DMS114 treated with DMSO at 0.1 percent for 48 hours (cell line): ENCODE results near the gene RNF39.
A peak's percentile ranks its signal among the peaks of the same experiment; 100 is the strongest.

Experiments used
- DNase-seq: peaks from one replicate; lab custom pipeline; 2025; ENCODE audit not compliant: unreplicated experiment; lab: John Stamatoyannopoulos, UW

RNF39 gene

GRCh38 chr6:30097902-30098768 lies 22.6 kb upstream of the RNF39 start:
- no peak for DNase-seq

DNA sequence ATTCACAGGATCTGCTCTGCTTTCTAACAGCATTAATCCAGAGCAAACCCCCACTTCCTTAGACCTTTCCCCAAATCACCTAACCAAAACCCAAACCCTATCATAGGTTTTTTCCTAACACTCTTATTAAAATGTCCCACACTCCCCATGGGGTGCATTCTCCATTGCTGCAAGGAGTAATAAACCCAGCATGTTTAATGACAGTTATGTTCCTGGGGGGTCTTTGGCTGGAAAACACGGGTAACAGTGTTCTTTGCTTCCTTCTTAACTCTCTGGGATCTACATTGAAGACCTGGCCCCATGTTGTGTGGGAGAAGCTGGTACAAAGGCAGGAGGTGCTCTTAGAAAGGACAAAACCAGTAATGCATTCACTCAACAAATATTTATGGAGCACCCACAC lies 21.3 kb upstream of the RNF39 start:
- no peak for DNase-seq

DNA sequence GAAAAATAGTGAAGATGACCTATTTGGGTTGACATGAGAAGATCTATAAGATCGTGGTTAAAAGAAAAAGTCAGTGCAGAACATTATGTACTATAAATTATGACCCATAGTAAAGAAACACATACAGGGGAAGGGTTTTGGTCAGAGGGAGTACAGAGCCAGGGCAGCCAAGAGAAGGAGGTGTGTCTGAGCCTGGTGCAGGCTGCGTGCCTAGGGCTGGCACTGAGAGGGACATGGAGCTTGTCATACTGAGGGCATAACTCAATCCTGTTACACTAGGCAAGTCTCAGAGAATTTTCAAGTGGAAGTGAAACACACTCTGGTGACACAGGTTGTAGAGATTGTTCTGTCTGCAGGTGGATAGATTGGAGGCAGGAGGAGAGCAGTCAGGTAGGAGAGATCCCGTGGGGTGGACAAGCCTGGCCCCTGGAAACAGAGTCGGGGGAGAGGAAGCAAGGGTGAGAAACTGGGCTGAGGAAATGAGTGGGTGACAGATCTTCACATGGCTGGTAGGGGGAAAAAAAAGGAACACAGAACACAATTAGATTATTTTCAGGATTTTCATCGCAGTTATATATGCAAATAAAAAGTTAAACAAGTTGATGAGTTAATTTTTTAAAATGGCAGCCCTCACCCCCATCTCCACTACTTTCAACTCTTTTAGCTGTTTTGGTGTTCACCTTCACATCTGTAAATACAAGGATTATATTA lies 18.5 kb upstream of the RNF39 start:
- DNase-seq, result no peak

DNA sequence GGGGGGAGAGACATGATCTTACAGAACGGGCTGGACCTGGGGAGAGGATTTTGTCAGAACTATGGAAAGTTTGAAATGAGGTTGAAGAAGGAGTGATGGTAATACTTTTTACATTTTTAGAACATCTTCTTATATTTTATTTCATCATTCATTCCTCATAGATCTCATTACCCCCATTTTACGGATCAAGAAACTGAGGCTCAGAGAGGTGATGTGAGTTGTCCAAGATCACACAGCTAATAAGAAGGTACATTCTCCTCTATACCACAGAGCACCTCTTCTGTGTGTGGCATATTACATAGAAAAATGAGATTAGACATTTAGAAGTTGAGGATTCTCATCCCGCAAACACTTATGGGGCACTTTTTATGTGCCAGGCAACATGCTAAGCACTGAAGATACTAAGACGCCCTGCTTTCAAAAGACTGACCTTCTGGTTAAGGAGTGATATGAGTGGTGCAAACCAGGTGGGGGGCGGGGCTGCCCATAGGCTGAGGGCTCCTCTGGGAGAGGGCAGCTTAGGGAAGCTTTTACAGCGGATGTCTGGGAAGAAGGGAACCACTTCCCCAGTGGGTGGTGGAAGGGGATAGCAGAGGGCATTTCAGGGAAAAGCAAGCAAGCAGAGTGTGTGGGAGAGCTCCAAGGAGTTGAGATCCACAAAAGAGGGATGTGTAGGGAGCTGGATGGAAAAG lies 17.4 kb upstream of the RNF39 start:
- no peak for DNase-seq

- DNase-seq, result no peak
Observed at GRCh38 chr6:30091577-30092381, 16.2 kb upstream of the RNF39 start.

GRCh38 chr6:30087876-30088275 lies 12.3 kb upstream of the RNF39 start:
- no peak for DNase-seq

- no peak for DNase-seq
Observed at GRCh38 chr6:30077218-30077617, 1.6 kb upstream of the RNF39 start.

DNA sequence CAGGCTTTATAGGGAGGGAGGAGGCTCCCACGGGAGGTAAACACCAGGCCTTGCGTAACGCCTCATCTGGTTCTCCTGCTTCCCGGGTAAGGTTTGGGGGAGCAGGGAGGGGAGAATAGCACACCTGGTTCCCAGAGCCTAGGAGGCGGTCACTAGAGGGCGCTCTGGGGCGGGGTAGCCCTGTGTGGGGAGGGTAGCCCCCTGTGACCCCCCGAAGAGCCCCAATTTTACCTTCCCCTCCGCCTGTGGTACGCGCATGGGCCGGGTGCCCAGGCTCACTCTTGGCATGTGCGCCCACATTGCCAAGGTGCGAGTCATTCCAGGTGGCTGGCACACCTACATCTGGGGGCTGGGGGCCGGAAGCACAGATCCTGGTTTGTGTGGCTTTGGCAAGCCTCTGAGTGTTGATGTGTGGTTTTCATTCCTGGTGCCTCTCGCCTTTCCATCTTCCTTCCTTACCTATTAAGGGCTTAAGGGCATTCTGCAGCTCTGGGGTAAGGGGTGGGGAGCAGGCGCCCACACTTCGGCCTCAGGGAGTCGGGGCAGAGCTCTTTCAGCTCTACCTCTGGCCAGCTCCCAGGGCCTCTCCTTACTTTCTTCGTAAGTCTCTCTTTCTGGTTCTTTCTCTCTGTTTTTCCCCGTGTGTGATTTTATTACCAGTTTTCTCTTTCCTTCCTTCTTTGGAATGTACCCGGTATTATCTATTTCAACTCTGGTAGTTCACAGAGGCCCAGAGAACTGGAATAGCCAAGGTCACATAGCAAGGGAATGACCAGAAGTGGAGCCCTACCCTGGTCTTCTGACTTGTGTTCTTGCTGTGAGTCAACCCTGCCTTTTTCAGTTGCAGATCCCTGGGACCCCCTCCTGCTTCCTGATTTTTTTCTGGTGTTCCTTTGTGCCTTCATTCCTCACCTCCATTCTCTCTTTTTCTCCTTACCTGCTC lies 492 bp upstream of the RNF39 start:
- no peak for DNase-seq

DNA sequence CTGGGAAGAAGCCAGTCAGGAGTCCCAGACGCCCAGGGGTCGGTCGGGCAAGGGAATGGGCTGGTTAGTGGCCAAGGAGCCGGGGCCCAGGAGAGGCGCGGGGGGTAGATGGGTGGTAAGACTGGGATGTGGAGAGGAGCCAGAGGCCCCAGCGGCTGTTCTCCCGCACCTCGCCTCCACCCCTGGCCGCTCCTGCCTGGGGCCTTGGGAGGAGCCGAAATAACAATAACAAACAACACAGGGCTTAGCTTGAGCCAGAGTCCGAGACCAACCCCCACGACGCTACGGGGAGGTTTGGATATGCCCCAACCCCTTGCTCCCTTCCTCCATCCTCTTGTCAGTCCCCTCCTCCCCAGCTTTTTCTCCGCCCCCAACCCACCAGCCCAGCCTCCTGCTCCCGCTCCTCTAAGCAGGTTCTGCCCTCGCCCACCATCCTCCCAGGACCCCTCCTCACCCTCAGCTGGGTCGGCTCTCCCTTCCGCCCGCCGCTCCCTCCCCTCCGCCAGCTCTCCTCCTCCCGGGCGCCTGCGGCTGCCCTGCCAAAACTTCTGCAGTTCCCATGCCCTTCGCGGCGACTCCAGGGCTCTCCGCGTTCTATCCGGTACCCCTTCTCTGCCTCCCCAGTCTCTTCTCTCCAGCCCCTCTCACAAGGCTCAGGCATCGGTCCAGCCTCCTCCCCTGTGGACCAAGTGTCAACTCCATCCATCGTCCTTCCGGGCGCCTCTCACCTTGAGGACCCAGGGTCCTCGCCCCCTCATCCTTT lies 1.1 kb downstream of the RNF39 start:
- no peak for DNase-seq

GRCh38 chr6:30073489-30074235 lies 1.9 kb downstream of the RNF39 start:
- no peak for DNase-seq

DNA sequence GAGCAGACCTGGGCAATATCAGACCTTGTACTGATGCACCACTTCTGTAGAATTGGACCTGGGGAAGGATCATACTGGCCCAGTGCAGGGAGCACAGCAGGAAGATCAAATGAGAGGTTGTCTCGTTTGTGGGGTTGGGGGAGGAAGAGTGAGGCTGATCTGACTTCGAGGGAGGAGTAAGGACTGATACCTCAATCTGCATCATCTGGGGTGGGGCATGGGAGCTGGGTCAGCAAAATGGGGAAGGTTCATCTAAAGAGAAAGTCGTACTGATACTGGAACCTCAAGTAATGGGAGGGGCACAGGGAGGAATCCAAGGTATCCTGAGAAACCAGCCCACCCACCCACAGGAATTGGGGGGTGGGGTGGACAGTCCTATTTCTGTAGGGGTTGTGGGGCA lies 3.7 kb downstream of the RNF39 start:
- no peak for DNase-seq

DNA sequence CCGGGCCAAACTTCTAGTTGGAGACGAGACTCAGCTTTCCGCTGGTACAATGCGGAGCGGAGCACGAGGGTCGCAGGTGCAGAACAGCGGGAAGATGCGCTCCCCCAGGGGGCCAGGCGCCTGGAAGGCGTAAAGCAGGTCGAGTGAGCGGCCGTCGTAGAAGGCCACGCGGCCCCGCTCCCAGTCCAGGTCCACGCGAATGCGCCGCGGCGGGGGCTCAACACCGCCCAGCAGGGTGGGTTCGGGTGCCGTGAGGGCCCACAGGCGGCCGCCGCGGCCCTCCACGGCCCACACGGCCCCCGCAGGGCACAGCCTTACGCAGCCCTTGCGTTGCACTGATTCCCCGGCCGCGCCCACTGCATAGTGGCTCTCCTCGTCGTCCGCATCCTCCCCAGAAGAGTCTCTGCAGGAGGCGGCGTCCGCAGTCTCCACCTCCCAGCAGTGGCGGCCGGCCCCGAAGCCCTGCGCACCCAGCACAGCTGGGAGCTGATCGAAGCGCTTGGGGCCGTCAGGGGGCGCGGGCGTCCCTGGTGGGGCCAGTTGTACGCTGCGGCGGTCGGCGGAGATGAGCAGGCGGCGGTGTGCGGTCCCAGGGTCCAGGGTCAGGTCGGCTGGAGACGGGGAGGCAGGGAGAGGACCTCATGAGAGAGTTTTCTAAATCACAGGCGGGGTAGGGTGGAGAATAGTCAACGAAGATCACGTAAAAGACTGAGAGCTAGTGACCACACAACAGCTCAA lies 4.3 kb downstream of the RNF39 start:
- DNase-seq, result no peak

DNA sequence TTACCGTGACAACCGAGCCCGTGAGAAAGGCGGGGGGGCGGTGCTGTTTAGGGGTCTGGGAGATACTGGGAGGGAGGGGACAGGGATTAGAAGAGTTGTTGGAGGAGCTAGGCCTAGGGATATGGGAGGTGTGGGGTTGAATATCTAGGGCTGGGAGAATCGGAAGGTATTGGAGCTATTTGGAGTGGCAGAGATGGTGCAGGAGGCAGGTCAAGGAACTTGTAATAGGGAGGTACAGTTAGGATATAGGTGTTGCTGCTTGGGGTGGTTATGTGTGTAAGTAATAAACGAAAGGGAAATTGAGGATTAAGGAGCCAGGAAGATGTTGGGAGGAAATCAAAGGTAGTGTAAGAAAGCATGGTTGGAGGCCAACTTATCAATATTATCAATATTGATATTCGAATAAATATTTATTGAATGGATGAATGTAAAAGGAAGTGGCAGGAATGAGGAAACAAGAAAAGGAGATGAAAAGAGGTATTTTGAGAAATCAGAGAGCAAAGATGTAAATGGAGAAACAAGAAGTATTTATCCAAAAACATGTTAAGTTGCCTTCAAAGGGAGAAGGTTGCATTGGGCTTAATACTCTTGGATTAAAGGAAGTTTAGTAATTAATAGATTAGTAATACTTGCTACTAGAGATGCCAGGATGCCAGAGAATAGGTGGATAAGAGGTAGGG lies 8.0 kb downstream of the RNF39 start:
- no peak for DNase-seq

GRCh38 chr6:30066577-30067459 lies 8.8 kb downstream of the RNF39 start, which contains the start of gene PPP1R11:
TSS of gene PPP1R11 (plus strand) at chr6:30067198. CDS start at chr6:30067411, 213 bp downstream.
- DNase-seq, result peak; percentile 100

DNA sequence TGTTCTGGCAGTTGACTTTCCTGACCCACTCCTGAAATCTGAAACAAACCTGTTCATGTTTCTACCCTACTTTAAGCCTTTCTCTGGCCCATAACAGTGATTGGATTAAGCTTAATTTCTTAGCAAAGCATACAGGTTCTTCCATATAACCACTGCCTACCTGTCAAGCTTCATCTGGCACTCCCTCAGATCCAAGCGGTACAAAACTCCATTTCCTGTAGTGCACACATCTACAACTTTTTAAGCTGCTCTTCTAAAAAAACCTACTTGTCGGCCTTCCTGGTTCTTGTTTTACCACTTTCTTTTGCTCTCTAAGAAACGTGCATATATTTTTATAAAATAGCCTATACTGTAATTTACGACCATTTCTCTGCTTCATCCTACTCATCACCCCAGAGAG lies 9.5 kb downstream of the RNF39 start:
- DNase-seq, result no peak

DNA sequence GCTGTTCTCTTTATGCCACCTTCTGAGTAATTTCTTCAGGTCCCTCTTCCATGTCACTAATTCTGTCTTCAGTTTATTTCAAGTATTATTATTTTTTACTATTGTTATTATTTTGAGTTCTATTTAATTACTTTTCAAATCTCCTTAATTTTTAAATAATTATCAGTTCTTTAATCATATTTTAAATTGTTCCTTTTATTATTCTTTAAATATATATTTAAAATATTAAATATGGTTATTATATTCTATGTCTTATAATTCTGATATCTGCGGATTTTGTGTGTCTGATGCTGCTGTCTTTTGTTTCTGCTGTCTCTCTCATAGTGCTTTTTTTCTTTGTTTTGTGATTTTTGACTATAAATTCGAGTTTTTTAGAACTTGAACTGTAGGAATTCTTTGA lies 12.3 kb downstream of the RNF39 start:
- no peak for DNase-seq
